Measurements from ENCODE around the gene MYH11. TPM values are rescaled to one million over a fixed set of nuclear protein-coding genes. Genes with fewer than 3 reads are reported as not detected.

The MYH11 gene
- total and polyA plus RNA-seq, 2 of the 13 experiments (the other 11 are each of a cell fraction or from before 2014, with no cell fraction given) = not detected

- TF ChIP-seq ZNF549 (CRISPR knock-in tag; IDR thresholded peaks at IDR 0.05) (no peak), ZNF772 (CRISPR knock-in tag; IDR thresholded peaks at IDR 0.05) (peak; percentile 88; the same call in 1 of the 2 replicates), GFI1 (CRISPR knock-in tag; IDR thresholded peaks at IDR 0.05; ENCODE audit: borderline replicate concordance) (peak; percentile 93), BATF2 (CRISPR knock-in tag; IDR thresholded peaks at IDR 0.05) (no peak), ZKSCAN8 (CRISPR knock-in tag; IDR thresholded peaks at IDR 0.05; ENCODE audit: borderline replicate concordance) (peak; percentile 97), CENPBD1 (CRISPR knock-in tag; IDR thresholded peaks at IDR 0.05; ENCODE audit: borderline replicate concordance, low read depth) (no peak), NFIB (CRISPR knock-in tag; IDR thresholded peaks at IDR 0.05; ENCODE audit: borderline replicate concordance) (no peak), PHF5A (CRISPR knock-in tag; IDR thresholded peaks at IDR 0.05; ENCODE audit: low read depth, unreplicated experiment) (peak; percentile 99), ZNF576 (CRISPR knock-in tag; IDR thresholded peaks at IDR 0.05) (no peak), ZNF841 (CRISPR knock-in tag; IDR thresholded peaks at IDR 0.05; ENCODE audit: borderline replicate concordance) (no peak), PHF20 (CRISPR knock-in tag; IDR thresholded peaks at IDR 0.05) (peak; percentile 42; the same call in 1 of the 2 replicates), PBX2 (CRISPR knock-in tag; IDR thresholded peaks at IDR 0.05) (peak; percentile 60; the same call in 1 of the 2 replicates), GMEB1 (CRISPR knock-in tag; IDR thresholded peaks at IDR 0.05; ENCODE audit: borderline replicate concordance) (peak; percentile 67), NCOA1 (CRISPR knock-in tag; IDR thresholded peaks at IDR 0.05) (no peak), SIX4 (CRISPR knock-in tag; IDR thresholded peaks at IDR 0.05) (peak; percentile 94), HDAC6 (IDR thresholded peaks at IDR 0.05; ENCODE audit: low read depth, low read length) (no peak), ZBTB7A (CRISPR knock-in tag; IDR thresholded peaks at IDR 0.05) (peak; percentile 81; the same call in 1 of the 2 replicates), ZNF891 (CRISPR knock-in tag; IDR thresholded peaks at IDR 0.05) (peak; percentile 94), THAP11 (CRISPR knock-in tag; IDR thresholded peaks at IDR 0.05) (peak; percentile 90), MAZ (IDR thresholded peaks at IDR 0.05; ENCODE audit: borderline replicate concordance, low read depth, low read length) (0 out of 2 replicates have a peak, but pooled peaks have one; percentile 53), MAZ (CRISPR knock-in tag; IDR thresholded peaks at IDR 0.05; ENCODE audit: low read depth) (peak; percentile 73), MAFK (conservative IDR thresholded peaks at IDR 0.05 in 1 of 2, IDR thresholded peaks at IDR 0.05 in 1 of 2; ENCODE audit: low read length in 2 of 2) (no peak), FLYWCH1 (CRISPR knock-in tag; IDR thresholded peaks at IDR 0.05) (no peak), ZNF331 (CRISPR knock-in tag; IDR thresholded peaks at IDR 0.05) (peak; percentile 99), SIN3A (IDR thresholded peaks at IDR 0.05; ENCODE audit: borderline replicate concordance, low read depth, low read length) (peak; percentile 86), KDM5A (IDR thresholded peaks at IDR 0.05; ENCODE audit: borderline replicate concordance, low read length) (peak; percentile 74; the same call in 1 of the 2 replicates), NKX3-1 (CRISPR knock-in tag; IDR thresholded peaks at IDR 0.05) (peak; percentile 95), PPARG (CRISPR knock-in tag; conservative IDR thresholded peaks at IDR 0.05) (peak; percentile 89)
These were observed 184.2 kb downstream of the MYH11 start (continued) for GRCh38 chr16:15672514-15673167.

Measured in HepG2 (cell line).